Stimulated activated CD8-positive, alpha-beta memory T cell treated with anti-CD3 and anti-CD28 coated beads, Interleukin-7, amount 100 ng/mL, for 4 hours (primary cell): Measurements from ENCODE around the gene FAM98C.
"Not testable (repeated sequence)": the region's sequence is repeated elsewhere in the genome, so short reads cannot be mapped to it uniquely, and the experiment has no call there.

Experiments
- DNase-seq, 2 donors: peaks; one replicate each; pipeline ENCODE4 v3.0.0-alpha.2; 2020; ENCODE audit warnings: low read depth in 2 of 2

Gene FAM98C

GRCh38 chr19:38402967-38403674 lies at the start of gene FAM98C:
FAM98C (plus strand) TSS chr19:38403093; CDS start chr19:38403154, 61 bp downstream.
- peak; percentile 94 to 95 for DNase-seq

DNA sequence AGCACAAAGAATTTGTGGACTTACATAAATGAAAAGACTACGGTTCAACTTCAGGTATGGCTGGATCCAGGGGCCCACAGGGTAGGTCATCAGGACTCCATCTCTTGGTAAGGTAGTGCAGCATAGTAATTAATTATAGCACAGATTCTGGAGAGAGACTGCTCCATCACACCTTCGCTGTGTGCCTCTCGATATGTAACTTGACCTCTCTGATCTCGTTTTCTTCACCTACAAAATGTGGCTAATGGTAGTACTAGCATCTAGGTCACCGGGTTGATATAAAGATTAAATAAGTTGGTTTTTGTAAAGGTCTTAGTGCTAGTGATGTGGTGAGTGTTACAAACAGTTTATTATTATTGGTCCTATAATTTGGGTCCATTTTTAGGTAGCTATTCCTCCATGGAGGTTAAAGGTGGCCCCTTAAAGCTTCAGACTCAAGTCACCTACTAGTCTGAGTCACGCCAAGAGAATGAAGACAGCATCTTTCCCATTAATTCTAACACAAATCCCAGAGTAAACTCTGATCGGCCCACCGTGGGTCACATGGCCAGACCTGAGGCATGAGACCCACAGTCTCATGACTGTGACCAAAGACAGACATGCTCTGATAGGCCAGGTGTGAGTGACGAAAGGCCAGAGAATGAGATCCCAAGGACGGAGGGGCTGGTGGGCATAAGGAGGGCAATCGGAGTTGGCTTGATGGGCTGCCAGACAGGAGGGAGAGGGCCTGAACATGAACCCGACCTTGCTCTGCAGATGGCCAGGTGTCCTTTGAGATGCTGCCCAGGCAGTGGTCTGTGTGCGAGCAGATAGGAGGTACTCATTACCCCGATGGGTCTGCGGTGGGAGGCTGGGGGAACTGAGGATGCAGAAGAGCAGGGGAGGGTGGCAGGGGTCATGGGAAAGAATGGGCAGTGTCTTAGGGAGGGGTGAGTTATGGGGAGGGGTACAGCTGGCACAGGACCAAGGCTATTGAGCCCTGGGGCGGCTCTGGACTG lies 46.9 kb upstream of the FAM98C start:
- DNase-seq = no peak

- DNase-seq = no peak
These were observed 44.8 kb upstream of the FAM98C start for GRCh38 chr19:38358071-38358470.

DNA sequence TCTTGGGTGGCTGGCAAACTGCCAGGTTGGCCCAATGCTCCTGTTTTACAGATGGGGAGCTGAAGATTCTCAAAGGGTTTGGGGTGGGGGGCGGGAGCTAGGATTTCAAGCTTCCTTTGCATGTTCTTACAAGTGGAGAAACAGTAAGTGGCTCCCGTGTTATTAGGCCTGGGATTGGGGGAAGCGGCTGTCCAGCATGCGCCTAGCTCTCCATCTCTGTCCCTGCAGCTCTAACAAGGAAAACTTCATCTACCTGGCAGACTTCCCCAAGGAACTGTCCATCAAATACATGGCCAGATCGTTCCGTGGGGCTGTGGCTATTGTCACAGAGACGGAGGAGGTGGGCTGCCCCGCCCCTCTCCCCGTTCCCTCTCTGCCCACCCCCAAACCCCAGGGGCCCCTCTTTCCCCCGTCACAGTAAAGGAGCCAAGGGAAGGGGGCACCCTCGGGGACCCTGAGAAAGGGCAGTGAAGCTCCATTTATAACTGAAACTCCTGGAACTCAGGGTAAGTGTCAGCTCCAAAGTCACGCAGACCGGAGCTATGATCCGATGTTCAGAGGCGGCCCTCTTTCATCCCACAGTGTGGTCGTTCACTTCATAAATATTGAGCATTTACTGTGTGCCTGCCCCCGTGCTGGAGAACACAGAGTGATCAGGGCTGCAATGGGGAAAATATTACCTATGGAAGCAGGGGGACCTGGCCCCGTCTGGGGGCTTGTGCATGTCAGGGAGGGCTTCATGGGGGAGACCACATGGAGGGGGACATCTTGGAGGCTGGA lies 43.5 kb upstream of the FAM98C start:
- DNase-seq = no peak

GRCh38 chr19:38360351-38360750 lies 42.5 kb upstream of the FAM98C start:
- no peak for DNase-seq

GRCh38 chr19:38360839-38361631 lies 41.9 kb upstream of the FAM98C start:
- no peak for DNase-seq

DNA sequence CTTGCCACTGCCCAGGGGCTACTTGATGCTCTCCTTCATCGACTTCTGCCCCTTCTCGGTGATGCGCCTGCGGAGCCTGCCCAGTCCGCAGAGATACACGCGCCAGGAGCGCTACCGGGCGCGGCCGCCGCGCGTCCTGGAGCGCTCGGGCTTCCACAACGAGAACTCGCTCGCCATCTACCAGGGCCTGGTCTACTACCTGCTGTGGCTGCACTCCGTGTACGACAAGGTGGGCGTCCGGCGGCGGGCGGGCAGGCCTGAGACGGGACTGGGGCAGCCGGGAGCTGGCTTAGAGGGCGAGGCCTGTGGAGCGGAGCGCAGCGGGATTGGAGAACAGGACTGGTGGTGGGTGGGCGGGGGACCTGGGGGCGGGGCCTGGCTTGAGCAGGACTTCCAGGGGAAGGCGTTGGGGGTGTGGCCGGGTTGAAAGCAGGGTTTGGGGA lies 41.2 kb upstream of the FAM98C start:
- DNase-seq = peak; percentile 31 to 54

DNA sequence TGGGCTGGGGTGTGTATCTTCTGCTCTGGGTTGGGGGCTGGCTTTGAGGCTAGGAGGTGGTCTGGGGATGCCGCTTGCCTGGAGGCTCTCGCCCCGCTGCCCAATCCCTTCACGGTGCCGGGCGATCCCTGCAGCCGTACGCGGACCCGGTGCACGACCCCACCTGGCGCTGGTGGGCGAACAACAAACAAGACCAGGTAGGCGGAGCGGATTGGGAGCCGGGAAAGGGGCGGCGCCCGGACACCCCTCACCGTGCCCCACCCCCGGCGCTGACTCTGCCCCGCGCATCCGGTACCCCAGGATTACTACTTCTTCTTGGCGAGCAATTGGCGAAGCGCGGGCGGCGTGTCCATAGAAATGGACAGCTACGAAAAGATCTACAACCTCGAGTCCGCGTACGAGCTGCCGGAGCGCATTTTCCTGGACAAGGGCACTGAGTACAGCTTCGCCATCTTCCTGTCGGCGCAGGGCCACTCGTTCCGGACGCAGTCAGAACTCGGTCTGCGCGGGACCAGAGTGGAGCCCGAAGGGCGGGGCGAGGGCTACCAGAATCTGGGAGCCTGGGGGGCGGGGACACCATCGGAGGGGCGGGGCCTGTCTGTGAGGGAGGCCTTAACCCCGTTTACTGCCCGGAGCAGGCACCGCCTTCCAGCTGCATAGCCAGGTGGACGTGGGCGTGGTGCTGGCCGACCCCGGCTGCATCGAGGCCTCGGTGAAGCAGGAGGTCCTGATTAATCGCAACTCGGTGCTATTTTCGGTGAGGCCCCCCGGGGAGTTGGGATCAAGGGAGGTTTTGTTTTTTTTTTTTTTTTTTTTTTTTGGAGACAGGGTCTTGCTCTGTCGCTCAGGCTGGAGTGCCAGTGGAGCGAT lies 40.6 kb upstream of the FAM98C start:
- DNase-seq = peak; percentile 35 to 51

- DNase-seq = not testable (repeated sequence)
These were observed 39.8 kb upstream of the FAM98C start for GRCh38 chr19:38362946-38363688.

DNA sequence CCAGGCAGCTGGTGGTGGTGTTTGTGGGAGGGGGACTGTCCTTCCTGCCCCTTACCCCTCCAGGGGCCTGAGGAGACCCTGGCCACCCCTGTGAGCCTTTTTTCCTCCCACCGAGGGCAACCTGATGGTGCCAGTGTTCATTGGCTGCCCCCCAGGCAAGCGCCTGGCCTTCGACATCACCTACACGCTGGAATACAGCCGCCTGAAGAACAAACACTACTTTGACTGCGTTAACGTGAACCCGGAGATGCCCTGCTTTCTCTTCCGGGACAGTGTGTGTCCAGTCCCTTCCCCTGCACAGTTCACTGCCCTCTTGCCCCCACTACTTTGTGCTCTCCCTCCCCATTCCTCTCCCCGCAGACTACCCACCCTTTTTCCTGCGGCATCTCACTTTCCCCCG lies 35.9 kb upstream of the FAM98C start:
- DNase-seq = no peak

DNA sequence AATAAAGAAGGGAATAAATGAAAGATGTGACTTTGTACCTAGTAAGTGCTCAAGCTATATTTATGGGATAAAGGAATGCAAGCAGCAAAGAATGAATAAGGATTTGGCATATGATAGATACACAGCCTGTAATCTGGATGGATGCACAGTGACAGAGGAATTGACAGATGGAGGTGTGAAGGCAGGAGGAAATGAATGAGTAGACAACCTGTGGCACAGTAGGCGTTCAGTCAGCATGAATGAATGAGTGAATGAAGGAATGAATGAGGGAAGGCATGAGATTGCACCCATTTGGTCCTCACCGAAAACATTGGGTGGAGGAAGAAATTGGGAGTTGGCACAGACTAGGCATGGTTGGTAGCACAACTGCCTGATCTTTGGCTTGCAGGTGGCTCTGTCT lies 33.3 kb upstream of the FAM98C start:
- no peak for DNase-seq

- DNase-seq = no peak
These were observed 32.6 kb upstream of the FAM98C start for GRCh38 chr19:38370299-38370698.

- no peak for DNase-seq
These were observed 31.8 kb upstream of the FAM98C start for GRCh38 chr19:38371081-38371480.

GRCh38 chr19:38373907-38374331 lies 29.0 kb upstream of the FAM98C start:
- DNase-seq = no peak

DNA sequence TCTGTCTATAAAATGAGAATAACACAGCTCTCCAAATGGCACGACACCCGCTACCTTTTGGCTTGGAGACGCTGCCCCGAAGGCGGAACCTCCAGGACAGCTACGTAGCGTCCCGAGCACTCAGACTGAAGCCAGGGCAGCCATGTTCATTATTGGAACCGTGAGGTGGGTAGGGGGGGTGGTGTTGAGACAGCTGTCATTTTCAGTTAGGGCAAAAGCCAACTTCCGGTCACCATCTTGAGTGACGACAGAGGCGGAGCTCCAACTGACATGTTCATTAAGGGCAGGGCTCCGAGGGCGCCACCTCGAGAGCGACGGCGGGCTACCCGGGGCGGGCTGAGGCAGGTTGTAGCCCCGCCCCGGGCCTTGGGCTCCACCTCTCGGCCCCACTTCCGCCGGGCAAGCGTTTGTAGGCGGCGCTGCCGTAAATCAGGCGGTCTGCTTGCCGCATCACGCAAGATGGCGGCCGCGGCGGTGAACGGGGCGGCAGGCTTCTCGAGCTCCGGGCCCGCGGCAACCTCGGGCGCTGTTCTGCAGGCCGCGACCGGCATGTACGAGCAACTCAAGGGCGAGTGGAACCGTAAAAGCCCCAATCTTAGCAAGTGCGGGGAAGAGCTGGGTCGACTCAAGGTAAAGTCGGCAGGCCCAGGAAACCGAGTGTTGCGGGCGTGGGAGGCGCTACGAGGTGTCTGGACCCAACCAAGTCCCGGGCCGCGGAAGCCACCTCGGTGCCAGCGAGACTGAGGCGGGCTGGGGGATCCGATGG lies 28.4 kb upstream of the FAM98C start, which contains the start of gene PSMD8:
PSMD8 (plus strand) TSS at position 240 of the 766 bp plus-strand sequence; CDS start at position 271, 31 bp downstream.
- peak; percentile 98 for DNase-seq

- no peak for DNase-seq
These were observed 27.8 kb upstream of the FAM98C start for GRCh38 chr19:38375098-38375493.

DNA sequence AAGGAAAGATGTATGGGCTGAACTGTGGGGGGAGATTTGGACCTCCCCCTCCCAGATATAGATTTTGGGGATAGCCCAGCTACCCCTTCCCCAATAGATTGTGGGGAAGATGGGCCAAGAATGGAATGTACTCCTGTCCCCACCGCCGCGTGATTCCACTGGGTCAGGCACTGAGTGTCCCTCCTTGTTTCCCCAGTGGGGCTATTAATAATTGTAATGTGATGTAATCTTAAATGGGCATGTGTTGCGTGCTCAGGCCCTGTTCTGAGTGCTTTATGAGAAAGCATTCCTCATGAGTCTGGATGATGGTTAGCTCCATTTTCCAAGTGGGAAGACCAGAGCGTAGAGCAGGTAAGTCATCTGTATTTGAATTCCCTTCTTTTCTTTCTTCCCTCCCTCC lies 27.1 kb upstream of the FAM98C start:
- no peak for DNase-seq

DNA sequence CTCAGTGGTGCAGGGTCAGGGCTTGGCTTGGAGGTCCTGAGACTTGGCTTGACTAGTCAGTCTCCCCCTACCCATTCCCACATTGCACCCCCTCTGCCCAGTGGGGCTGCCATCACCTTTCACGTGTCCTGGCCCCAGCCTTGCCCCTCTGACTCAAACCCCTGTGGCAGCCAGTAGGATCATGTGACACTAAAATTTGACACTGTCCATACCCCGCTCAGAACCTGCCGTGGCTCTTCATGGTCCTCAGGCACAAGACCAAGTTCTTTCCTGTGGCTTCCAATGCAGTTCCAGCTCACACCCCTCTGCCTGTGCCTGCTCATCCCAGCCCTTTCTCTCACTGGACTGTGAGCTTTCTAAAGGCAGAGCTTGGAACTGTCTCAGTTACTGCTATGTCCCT lies 26.3 kb upstream of the FAM98C start:
- no peak for DNase-seq
